HL-60 (cell line): ENCODE data around the gene YWHAB.

ENCODE experiments used
- DNase-seq, 2 experiments: peaks; one replicate each; pipeline ENCODE4 v3.0.0-alpha.2; 2010 to 2020; ENCODE audit warnings: low read depth in 1 of 2, low spot score in 1 of 2
- H3K27ac ChIP-seq: fragments of 250-450 bp; sonication (Bioruptor Pico); replicated peaks from 2 replicates; pipeline ENCODE4 v1.5.1; 2020; ENCODE audit warnings: mild to moderate bottlenecking, moderate library complexity
- H3K27me3 ChIP-seq: fragments of 250-450 bp; sonication (Bioruptor Pico); 2 replicates; pipeline ENCODE4 v1.5.1; 2021; ENCODE audit warnings: mild to moderate bottlenecking, moderate library complexity; ENCODE audit not compliant: insufficient read depth, poor library complexity, severe bottlenecking
- H3K4me3 ChIP-seq: replicated peaks from 2 replicates; pipeline ENCODE4 v1.5.1; 2011; ENCODE audit warnings: mild to moderate bottlenecking, control low read depth, low read length; ENCODE audit not compliant: insufficient read depth
- CTCF ChIP-seq: IDR thresholded peaks from one replicate; pipeline ENCODE4 v1.5.1; 2011; ENCODE audit warnings: low read length, control low read depth, inconsistent platforms; ENCODE audit not compliant: insufficient read depth
- GABPA ChIP-seq: IDR thresholded peaks from 2 replicates; pipeline ENCODE4 v1.6.1; 2012; ENCODE audit warnings: low read depth
- POLR2AphosphoS5 ChIP-seq: IDR thresholded peaks from 2 replicates; pipeline ENCODE4 v1.6.1; 2012; ENCODE audit warnings: low read depth
- REST ChIP-seq: IDR thresholded peaks from 2 replicates; pipeline ENCODE4 v1.6.1; 2012; ENCODE audit warnings: low read depth; ENCODE audit not compliant: insufficient replicate concordance
- SPI1 ChIP-seq: IDR thresholded peaks from 2 replicates; pipeline ENCODE4 v1.6.1; 2012; ENCODE audit warnings: low read depth, mild to moderate bottlenecking, borderline replicate concordance

YWHAB gene

GRCh38 chr20:44900231-44900854 is 14.8 kb downstream of the YWHAB start:
- no peak overlapping the region for H3K4me3 ChIP-seq
- H3K27me3 ChIP-seq, result no peaks in the 10 kb centered on the region
- TF ChIP-seq POLR2AphosphoS5, result no peak
- no peak for TF ChIP-seq SPI1
- TF ChIP-seq CTCF, result no peak
- no peak for TF ChIP-seq REST
- TF ChIP-seq GABPA, result no peak
- H3K27ac ChIP-seq, result no peak overlapping the region
- DNase-seq, result no peak

GRCh38 chr20:44901974-44902373 is 16.5 kb downstream of the YWHAB start:
- H3K27ac ChIP-seq, result no peak overlapping the region
- no peak for DNase-seq
- H3K27me3 ChIP-seq, result no peaks in the 10 kb centered on the region
- no peak overlapping the region for H3K4me3 ChIP-seq
- TF ChIP-seq CTCF (no peak), GABPA (no peak), POLR2AphosphoS5 (no peak), SPI1 (no peak), REST (no peak)

- Histone ChIP-seq H3K27ac (no peak overlapping the region), H3K4me3 (no peak overlapping the region), H3K27me3 (no peaks in the 10 kb centered on the region)
- DNase-seq, result no peak
- TF ChIP-seq CTCF (no peak), REST (no peak), GABPA (no peak), POLR2AphosphoS5 (no peak), SPI1 (no peak)
Observed at GRCh38 chr20:44904377-44904776, 18.9 kb downstream of the YWHAB start.
